ENCODE data around the gene HLA-F. TPM values are rescaled to one million over a fixed set of nuclear protein-coding genes. Genes with fewer than 3 reads are reported as not detected.

HLA-F gene
- 8.0 and 12.9 TPM in 2 replicates for total RNA-seq (2014; rRNA removed; shearing (Covaris generic); ENCODE audit: low replicate concordance)

DNA sequence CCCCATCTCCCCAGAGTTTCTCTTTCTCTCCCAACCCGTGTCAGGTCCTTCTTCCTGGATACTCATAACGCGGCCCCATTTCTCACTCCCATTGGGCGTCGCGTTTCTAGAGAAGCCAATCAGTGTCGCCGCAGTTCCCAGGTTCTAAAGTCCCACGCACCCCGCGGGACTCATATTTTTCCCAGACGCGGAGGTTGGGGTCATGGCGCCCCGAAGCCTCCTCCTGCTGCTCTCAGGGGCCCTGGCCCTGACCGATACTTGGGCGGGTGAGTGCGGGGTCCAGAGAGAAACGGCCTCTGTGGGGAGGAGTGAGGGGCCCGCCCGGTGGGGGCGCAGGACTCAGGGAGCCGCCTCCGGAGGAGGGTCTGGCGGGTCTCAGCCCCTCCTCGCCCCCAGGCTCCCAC, at the start of gene HLA-F:
Gene HLA-F, plus strand, starts transcription at position 173 of the 404 bp plus-strand sequence. Its CDS starts 30 bp downstream, at position 203.
- peak; percentile 71 for DNase-seq
- Histone ChIP-seq H3K4me3 (peak within 1 kb of the TSS; percentile 69), H3K9me3 (no peaks in the 10 kb centered on the region), H3K36me3 (no peaks in the 10 kb centered on the region), H3K27me3 (no peaks in the 10 kb centered on the region)

DNA sequence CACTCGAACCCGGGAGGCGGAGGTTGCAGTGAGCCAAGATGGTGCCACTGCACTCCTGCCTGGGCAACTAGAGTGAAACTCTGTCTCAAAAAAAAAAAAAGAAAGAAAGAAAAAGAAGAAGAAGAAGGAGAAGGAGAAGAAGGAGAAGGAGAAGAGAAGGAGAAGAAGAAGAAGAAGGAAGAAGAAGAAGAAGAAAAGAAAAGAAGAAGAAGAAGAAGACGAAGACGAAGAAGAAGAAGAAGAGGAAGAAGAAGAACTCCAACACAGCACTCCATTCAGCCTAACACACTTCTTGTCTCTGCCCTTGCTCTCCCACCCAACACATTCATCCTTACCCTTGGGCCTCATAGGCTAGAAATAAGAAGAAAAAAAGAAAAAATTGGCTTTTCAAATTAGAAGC, 49.2 kb upstream of the HLA-F start:
- no peaks in the 10 kb centered on the region for H3K27me3 ChIP-seq
- H3K9me3 ChIP-seq = no peaks in the 10 kb centered on the region
- no peak overlapping the region for H3K4me3 ChIP-seq
- no peaks in the 10 kb centered on the region for H3K36me3 ChIP-seq
- DNase-seq = no peak

DNA sequence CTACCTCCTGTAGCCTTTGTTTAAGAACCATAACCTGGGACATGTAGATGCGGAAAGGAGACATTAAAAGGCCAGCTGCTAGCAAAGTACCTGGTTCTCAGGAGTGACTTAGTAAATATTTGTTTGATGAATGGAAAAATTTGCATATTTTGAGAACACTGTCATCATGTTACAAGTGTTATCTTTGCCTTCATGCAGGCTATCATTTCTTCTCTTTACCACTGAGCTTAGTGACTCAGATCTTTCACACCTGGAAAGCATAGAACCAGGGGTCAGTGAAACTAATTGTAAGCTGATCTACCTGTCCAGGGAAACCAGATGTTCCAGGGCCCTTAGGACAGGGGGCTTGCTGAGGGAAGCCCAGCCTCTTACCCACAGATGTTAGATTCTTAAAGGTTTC, 47.7 kb upstream of the HLA-F start:
- no peaks in the 10 kb centered on the region for H3K27me3 ChIP-seq
- H3K4me3 ChIP-seq = no peak overlapping the region
- H3K36me3 ChIP-seq = no peaks in the 10 kb centered on the region
- no peak for DNase-seq
- H3K9me3 ChIP-seq = no peaks in the 10 kb centered on the region

DNA sequence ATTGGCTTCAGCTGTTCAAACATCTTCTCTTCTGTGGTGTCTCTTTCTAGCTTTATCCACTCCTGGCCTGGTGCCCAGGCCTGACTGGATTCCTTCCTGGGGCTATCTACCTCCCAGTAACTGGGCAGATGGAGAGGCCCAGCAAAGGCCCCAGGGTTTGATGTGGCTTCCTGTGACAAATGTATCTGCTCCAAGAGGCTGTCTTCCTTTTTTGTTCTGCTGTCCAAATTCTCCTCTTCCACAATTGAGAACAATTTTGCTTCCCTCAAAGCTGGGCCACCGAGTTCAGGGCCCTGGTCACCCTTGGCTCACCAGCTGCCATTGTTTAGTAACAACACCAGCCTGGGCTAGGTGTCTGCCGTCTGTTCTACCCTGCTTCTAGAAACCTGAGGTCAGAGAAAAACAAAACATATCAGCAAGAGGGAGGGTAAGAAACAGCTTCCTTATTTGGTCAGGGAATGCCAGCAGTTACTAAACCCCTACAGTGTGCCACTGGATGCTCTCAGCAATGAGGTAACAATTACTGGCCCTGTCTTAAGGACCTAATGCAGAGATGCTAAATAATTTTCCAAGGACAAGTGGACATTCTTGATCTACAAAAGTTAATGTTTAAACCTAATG, 46.1 kb upstream of the HLA-F start:
- Histone ChIP-seq H3K36me3 (no peaks in the 10 kb centered on the region), H3K4me3 (no peak overlapping the region), H3K27me3 (no peaks in the 10 kb centered on the region), H3K9me3 (no peaks in the 10 kb centered on the region)
- DNase-seq = peak; percentile 6

DNA sequence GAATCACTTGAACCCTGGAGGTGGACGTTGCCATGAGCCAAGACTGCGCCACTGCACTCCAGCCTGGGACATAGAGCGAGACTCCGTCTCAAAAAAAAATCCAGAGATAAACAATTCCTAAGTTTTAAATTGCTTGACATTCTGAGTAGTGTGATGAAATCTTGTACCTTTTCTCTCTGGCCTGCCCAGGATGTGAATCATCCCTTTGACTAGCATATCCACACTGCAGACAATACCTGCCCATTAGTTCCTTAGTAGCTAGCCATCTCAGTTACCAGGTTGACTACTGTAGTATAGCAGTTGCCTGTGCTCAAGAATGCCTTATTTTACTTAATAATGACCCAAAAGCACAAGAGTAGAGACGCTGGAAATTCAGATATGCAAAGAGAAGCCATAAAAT, 45.1 kb upstream of the HLA-F start:
- H3K36me3 ChIP-seq = no peaks in the 10 kb centered on the region
- no peak for DNase-seq
- no peaks in the 10 kb centered on the region for H3K27me3 ChIP-seq
- no peak overlapping the region for H3K4me3 ChIP-seq
- H3K9me3 ChIP-seq = no peaks in the 10 kb centered on the region

DNA sequence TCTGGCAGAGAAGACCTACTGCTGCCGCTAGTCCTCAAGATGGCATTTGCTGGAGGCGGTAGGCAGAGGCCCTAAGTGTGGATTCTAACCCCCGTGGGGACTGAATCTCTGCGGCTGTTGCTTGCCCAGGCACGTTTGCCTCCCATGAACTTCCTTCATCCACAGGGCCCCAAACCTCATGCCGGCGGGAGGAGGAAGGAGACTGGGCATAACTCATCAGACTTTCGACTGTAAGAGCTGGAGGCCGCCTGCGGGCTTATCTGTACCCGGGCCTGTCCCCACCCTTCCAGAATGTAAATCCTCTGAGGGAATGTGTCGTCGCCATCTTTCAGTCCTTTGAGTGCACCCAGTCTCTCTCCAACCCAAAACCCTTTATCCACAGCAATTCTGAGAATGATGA, 43.3 kb upstream of the HLA-F start:
- no peak for DNase-seq
- no peaks in the 10 kb centered on the region for H3K9me3 ChIP-seq
- H3K27me3 ChIP-seq = no peaks in the 10 kb centered on the region
- H3K4me3 ChIP-seq = no peak overlapping the region
- no peaks in the 10 kb centered on the region for H3K36me3 ChIP-seq

DNA sequence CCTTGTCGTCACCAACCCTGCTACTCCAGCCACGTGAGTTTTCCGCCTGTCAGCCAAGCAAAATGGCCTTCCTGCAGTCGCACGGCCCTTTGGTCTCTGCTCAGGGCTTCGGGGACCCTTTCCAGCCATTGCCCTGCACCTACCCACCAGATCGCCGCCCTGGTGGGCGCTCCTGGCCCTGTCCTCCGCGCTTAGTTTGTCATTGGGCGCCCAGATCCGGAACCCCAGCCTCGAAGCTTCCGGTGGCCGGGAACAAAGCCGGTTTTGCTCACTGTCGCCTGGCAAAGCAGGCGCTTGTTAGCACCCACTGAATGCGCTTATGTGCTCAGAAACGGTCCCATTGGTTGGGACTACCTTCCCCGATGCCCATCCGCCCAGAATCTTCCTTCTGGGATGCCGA, 42.8 kb upstream of the HLA-F start:
- no peaks in the 10 kb centered on the region for H3K27me3 ChIP-seq
- no peaks in the 10 kb centered on the region for H3K36me3 ChIP-seq
- no peak for DNase-seq
- H3K9me3 ChIP-seq = no peaks in the 10 kb centered on the region
- no peak overlapping the region for H3K4me3 ChIP-seq

DNA sequence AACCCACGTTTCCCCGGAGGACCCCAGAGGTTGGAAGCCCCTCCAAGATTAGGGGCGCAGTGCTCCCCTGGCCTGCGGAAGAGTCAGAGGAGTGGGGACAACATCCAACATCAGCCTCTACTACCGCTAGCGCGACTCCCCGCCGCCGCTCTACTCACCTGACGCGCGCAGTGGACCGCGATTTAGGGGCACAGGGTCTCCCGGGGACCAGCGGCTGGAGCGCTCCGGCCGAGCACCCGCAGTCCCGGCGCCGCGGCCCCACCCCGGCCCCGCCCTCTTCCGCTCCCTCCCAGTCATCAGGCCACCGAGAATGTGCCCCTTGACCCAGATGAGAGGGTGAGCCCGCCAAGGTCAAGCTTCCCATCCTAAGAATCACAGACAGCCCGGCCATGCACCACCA, 42.3 kb upstream of the HLA-F start, which contains the start of gene ZFP57:
Gene ZFP57, minus strand, starts transcription at position 249 of the 400 bp plus-strand sequence. CDS start 4,149 bp downstream, outside the sequence.
- Histone ChIP-seq H3K4me3 (no peak within 1 kb of the TSS), H3K9me3 (no peaks in the 10 kb centered on the region), H3K27me3 (no peaks in the 10 kb centered on the region), H3K36me3 (no peaks in the 10 kb centered on the region)
- no peak for DNase-seq

DNA sequence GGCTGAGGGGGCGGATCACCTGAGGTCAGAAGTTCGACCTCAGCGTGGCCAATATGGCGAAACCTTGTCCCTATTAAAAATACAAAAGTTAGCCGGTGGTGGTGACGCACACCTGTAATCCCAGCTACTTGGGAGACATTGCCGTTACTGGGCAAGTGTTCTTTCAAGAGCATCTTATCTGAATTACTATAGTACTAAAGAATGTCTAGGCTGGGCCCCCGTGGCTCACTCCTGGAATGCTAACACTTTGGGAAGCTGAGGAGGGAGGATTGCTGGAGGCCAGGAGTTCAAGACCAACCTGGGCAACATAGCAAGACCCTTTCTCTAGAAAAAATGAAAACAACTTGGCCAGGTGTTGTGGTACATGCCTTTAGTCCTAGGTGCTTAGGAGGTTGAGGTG, 41.4 kb upstream of the HLA-F start:
- no peak overlapping the region for H3K4me3 ChIP-seq
- no peaks in the 10 kb centered on the region for H3K36me3 ChIP-seq
- DNase-seq = no peak
- no peaks in the 10 kb centered on the region for H3K27me3 ChIP-seq
- H3K9me3 ChIP-seq = no peaks in the 10 kb centered on the region

DNA sequence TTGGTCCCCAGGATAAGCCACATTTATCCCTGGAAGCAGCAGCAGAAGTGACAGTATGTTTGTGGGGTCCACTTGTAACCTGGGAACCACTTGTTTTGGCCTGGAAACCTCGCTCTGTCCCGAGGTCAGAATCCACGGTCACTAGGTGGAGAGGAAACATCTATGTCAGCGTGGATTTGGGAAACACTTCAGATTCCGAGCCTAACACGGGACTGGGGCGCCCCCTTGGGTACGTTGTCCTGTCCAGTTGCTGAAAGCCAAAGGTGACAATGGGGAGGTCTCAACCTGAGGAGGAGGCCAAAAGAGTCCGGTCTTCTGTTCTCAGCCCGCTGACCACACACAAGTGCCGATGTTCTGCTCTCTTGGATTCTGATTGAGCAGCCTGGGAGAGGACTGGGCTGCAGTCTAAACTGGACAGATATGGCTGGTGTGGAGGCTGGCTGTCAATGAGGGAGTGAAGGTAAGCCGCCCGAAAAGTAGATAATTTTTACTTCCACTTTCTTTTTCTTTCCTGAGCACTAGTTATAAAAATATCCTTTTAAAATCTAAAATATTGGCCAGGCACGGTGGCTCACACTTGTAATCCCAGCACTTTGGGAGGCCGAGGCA, 37.4 kb upstream of the HLA-F start:
- no peaks in the 10 kb centered on the region for H3K9me3 ChIP-seq
- DNase-seq = no peak
- no peaks in the 10 kb centered on the region for H3K36me3 ChIP-seq
- no peak overlapping the region for H3K4me3 ChIP-seq
- H3K27me3 ChIP-seq = no peaks in the 10 kb centered on the region

DNA sequence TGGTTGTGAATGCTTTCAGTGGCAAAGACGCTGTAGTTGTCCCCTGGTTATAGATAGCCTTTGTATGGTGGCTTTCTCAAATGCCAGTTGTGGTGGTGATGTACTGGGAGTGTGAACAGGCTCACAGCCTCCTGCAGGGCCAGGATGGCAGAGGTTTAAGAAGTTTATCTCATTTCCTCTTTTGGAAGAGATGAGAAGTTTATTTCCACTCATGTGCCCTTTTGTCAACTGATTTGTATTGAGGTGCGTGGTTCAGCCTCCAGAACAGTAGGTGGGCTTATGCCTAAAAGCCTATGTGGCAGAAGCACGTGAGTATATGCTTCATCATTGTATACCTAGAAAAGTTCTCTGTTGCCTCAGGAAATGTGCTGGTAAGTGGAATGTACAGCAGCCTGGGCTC, 28.6 kb upstream of the HLA-F start:
- no peak for DNase-seq
- Histone ChIP-seq H3K27me3 (no peaks in the 10 kb centered on the region), H3K9me3 (no peaks in the 10 kb centered on the region), H3K4me3 (no peak overlapping the region), H3K36me3 (no peaks in the 10 kb centered on the region)

DNA sequence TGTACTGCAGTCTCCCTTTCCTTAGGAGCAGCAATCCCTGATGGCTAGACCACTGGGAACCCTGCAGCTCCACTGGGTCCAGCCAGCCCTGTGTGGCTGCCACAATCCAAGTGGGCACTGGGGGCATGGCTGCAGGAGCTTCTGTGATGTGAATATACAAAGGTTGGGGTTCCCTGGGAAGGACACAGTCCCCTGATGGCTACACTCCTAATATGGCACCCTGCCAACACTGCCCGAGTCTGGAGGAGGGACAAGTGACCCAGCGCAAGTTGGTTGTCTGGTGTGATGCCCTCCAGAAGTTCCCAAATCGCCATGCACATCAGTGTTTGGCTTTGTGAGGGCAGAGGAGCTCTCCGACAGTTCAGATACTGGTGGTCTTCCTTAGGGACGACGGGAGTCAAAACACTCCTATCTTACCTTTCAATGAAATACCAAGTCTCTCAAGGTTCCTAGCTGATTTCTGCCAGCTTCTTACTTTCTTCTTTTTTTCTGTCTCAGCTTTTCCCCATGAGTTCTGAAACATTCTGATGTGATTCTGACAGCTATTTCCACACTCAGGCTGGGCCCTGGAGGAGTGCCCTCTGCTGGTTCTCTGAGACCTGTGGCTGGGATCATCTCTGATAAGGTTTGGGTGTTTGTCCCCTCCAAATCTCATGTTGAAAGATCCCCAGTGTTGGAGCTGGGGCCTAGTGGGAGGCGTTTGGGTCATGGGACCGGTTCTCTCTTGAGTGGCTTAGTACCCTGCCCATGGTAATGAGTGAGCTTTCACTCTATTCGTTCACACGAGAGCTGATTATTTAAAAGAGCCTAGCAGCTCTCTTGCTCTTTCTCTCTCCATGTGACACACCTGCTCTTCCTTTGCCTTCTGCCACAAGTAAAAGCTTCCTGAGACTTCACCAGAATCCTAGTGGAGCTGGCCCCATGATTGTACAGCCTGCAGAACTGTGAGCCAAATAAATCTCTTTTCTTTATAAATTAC, 26.8 kb upstream of the HLA-F start:
- no peak for DNase-seq
- Histone ChIP-seq H3K4me3 (no peak overlapping the region), H3K9me3 (no peaks in the 10 kb centered on the region), H3K27me3 (no peaks in the 10 kb centered on the region), H3K36me3 (no peaks in the 10 kb centered on the region)

DNA sequence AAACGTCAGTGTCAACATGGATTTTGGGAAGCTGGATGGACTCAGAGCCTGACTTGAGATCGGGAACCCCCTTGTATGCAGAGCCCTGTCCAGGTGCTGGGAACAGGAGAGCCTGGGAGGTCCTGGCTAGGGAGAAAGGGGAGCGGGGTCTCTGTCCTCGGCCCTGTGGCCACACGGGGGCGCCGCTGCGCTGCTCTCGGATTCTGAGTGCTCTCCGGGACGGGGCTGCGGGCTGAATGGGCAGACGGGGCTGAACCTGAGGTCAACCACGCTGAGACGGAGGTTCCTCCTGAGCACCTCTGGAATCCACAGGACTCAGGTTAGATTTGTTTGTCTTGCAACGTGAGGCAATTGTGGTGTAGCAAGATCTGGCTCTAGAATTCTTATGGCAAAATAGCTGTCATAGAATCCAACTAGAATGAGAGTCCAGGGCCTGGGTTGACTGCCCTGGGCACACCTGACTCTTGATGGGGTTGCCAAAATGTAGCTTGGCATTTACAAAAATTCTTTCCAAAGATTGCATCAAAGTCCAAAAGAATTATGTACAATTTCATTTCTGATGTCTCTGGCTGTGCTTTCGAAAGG, 20.6 kb upstream of the HLA-F start:
- Histone ChIP-seq H3K27me3 (no peaks in the 10 kb centered on the region; the same call in 1 of the 2 replicates), H3K36me3 (no peaks in the 10 kb centered on the region), H3K9me3 (no peaks in the 10 kb centered on the region), H3K4me3 (no peak overlapping the region)
- DNase-seq = no peak

DNA sequence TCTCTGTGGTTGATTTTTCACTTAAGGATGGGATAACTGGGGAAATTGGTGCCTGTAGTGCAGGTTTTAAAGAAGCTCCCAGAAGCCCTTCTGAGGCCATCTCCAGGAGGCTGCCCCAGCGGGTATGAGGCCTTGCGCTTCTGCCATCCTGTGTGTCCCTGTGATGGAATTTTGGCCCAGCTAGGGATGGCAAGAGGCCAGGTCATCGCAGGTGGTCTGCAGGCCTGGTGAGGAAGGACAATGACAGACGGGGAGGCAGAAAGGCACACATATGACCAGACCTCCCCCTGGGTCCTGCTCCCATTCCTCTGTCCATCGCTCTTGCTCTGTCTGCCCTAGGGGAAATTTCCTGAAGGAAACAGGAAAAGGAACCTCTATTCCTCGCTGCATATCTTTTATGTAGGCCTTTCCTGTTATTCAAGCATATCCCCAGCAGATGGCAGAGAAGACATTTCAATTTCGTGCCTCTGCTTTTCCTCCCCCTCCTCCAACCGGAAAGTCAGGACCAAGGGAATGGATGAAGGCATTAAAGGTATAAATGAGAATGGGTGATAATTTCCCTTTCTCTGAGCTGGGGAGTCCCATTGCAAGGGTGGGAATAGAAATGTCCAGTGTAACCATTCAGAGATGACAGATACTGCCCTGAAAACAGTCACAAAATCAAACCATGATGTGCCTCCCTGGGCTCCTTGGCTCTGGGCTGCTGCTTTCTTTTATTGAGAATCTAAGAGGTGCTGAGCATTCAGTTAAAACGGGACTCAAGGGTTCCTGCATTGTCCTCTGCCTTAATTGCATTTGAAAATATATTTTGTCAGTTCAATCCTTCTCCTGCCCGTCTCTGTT, 17.6 kb upstream of the HLA-F start:
- H3K4me3 ChIP-seq = no peak overlapping the region
- DNase-seq = no peak
- H3K27me3 ChIP-seq = no peaks in the 10 kb centered on the region; the same call in 1 of the 2 replicates
- H3K36me3 ChIP-seq = no peaks in the 10 kb centered on the region
- H3K9me3 ChIP-seq = no peaks in the 10 kb centered on the region

DNA sequence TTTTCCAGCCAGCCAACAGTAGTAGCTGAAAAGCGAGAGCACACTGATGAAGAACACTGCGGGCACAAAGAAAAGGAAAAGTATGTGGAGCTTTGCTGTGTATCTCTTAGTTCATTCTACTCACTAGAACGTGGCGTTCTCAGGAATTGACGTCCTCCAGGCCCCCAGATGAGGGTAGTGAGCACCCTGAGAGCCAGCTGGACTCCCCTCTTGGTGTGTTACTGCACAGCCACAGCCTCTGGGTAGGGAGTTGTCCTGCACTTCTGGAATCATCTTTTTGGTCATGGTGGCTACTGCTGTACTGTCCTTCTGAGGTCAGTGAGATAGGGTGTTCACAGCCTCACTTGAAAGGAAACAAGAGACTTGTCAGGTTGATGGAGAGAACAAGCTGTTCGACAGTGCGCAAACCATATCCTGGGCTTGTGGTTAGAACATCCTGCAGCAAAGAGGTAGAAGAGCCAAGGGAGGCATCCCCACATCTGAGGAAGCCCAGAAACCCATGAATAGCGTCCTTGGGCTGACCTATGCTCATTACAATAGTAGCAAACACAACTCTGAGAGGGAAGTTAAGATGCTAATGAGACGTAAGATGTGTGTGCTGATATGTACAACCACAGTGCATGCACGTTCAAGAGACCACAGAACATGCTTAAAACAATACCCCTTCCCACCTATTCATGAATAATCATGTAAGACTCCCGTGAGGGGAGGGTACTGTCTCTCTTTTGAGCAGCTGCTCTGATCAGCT, 14.6 kb upstream of the HLA-F start:
- no peak for DNase-seq
- Histone ChIP-seq H3K27me3 (no peaks in the 10 kb centered on the region; the same call in 1 of the 2 replicates), H3K36me3 (no peaks in the 10 kb centered on the region), H3K4me3 (no peak overlapping the region), H3K9me3 (no peaks in the 10 kb centered on the region)
